Measurements from ENCODE around the gene PDZRN3. TPM values are rescaled to one million over a fixed set of nuclear protein-coding genes. Genes with fewer than 3 reads are reported as not detected.

PDZRN3 gene
- total RNA-seq, 1 experiment from 2014 or later = 5.9 TPM

DNA sequence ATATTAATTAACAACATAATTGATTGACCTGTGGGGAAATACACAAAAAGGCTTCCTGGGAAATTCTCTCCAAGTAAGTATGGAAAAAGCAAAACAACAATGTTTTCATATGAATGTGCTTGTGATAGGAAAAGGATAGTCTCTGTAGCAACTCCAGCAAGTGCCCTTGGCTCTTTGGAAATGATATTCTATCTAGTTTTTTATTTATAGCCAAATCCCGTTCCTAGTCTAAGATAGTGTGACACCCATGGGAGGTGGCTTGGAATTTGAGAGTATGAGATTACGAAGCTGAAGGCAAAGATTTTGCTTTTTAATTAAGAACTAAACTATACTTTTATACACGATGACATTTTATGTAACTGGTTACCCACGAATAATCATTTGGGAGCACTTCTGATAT lies 119.9 kb downstream of the PDZRN3 start:
- Histone ChIP-seq H2BK12ac (ENCODE audit: insufficient read length, low read depth, low read length) (no peak overlapping the region), H4K5ac (ENCODE audit: insufficient read length, low read depth, low read length) (no peak overlapping the region), H3K4me1 (ENCODE audit: insufficient read depth, low read length) (no peaks in the 10 kb centered on the region; the same call in 1 of the 2 replicates), H2AK5ac (ENCODE audit: insufficient read length, low read length) (no peak overlapping the region), H4K91ac (ENCODE audit: insufficient read length, low read depth, low read length) (no peak overlapping the region), H3K9me3 (ENCODE audit: control insufficient read depth, low read depth, low read length) (no peaks in the 10 kb centered on the region), H2BK120ac (ENCODE audit: low read depth, low read length, poor library complexity, severe bottlenecking) (no peak overlapping the region), H3K23ac (ENCODE audit: insufficient read length, low read depth, low read length) (no peak overlapping the region), H3K79me1 (ENCODE audit: insufficient read depth, low read depth, low read length, poor library complexity, severe bottlenecking) (no peaks in the 10 kb centered on the region), H4K8ac (replicated peaks; ENCODE audit: insufficient read length, low read depth, low read length) (no peak overlapping the region), H3K79me2 (ENCODE audit: insufficient read depth, low read length) (no peaks in the 10 kb centered on the region), H3K23me2 (ENCODE audit: insufficient read length, low read depth, low read length, poor library complexity, severe bottlenecking) (no peaks in the 10 kb centered on the region), H3K18ac (ENCODE audit: insufficient read length, low read depth, low read length) (no peak overlapping the region), H2BK5ac (ENCODE audit: insufficient read length, low read length) (no peak overlapping the region), H2BK15ac (ENCODE audit: low read depth, low read length) (no peak overlapping the region), H3K4me2 (ENCODE audit: insufficient read depth, insufficient read length, low read length) (no peak overlapping the region), H3K14ac (ENCODE audit: insufficient read depth, low read length) (no peak overlapping the region), H2AFZ (ENCODE audit: low read length) (no peak overlapping the region), H2BK20ac (ENCODE audit: low read depth, low read length, poor library complexity, severe bottlenecking) (no peak overlapping the region), H3K27me3 (ENCODE audit: insufficient read depth, low read length) (no peaks in the 10 kb centered on the region), H3K56ac (ENCODE audit: insufficient read length, low read depth, low read length) (no peak overlapping the region), H3K9ac (ENCODE audit: extremely low read depth, insufficient read length, low read length) (no peak overlapping the region), H3K4ac (ENCODE audit: low read depth, low read length) (no peak overlapping the region), H4K20me1 (ENCODE audit: control insufficient read depth, insufficient read depth, insufficient read length) (no peaks in the 10 kb centered on the region), H3K27ac (ENCODE audit: insufficient read length, low read depth, low read length) (no peak overlapping the region), H3T11ph (ENCODE audit: low read length) (no peak overlapping the region)
- no peak overlapping the region for H3K4me3 Mint-ChIP-seq
- H3K36me3 Mint-ChIP-seq (ENCODE audit: insufficient read depth in 1 of 3, low read depth in 3 of 3) = no peaks in the 10 kb centered on the region
- no peak for TF ChIP-seq CTCF (conservative IDR thresholded peaks at IDR 0.05)
- no peak for DNase-seq
- no CpG with 5 or more reads among the region's 4 CpGs for WGBS (ENCODE audit: extremely low coverage, insufficient read length, low lambda C conversion rate)
- H3K9me3 Mint-ChIP-seq = no peaks in the 10 kb centered on the region
- peaks cover 27 to 35% of the 10 kb centered on the region in 2 experiments for H3K4me1 Mint-ChIP-seq
- no peaks in the 10 kb centered on the region; the same call in none of the 2 replicates for H3K27me3 Mint-ChIP-seq (ENCODE audit: low read depth)
- no peak overlapping the region for H3K27ac Mint-ChIP-seq

Measured in H9 (cell line).